ENCODE measurements around the gene WDR27.

DNA sequence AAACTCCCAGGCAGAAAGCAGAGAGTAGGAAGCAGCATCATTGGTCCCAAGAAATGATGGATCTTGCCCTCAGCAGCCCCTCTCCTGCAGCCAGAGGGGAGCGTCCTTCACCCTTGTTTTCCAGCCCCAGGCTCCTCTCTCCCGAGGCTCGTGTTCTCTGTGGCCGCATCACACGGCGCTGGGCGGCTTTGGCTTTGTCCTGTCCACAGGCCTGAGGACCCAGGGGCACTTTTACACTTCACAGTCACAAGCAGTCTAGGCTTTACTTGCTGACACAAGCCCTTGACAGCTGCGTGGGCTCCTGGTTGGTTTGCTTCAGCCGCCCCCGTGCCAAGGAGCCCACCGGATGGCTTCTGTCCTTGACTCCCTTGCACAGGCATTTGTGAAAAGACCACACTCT, 272.8 kb downstream of the WDR27 start:
- TF ChIP-seq, protein P1, sequence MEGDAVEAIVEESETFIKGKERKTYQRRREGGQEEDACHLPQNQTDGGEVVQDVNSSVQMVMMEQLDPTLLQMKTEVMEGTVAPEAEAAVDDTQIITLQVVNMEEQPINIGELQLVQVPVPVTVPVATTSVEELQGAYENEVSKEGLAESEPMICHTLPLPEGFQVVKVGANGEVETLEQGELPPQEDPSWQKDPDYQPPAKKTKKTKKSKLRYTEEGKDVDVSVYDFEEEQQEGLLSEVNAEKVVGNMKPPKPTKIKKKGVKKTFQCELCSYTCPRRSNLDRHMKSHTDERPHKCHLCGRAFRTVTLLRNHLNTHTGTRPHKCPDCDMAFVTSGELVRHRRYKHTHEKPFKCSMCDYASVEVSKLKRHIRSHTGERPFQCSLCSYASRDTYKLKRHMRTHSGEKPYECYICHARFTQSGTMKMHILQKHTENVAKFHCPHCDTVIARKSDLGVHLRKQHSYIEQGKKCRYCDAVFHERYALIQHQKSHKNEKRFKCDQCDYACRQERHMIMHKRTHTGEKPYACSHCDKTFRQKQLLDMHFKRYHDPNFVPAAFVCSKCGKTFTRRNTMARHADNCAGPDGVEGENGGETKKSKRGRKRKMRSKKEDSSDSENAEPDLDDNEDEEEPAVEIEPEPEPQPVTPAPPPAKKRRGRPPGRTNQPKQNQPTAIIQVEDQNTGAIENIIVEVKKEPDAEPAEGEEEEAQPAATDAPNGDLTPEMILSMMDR (IDR thresholded peaks at IDR 0.05), result no peak
- TF ChIP-seq POLR2A (IDR thresholded peaks at IDR 0.05), result no peak

Measured in esophagus squamous epithelium (tissue), 4 donors.